Stimulated activated naive CD4-positive, alpha-beta T cell treated with Interleukin-2 at 50 U/mL for 16 hours (primary cell): ENCODE measurements around the gene HOXA1.

Experiments used
- DNase-seq: peaks from one replicate; lab custom pipeline; 2025; lab: John Stamatoyannopoulos, UW

The HOXA1 gene

GRCh38 chr7:27091941-27092818, 3.6 kb downstream of the HOXA1 start:
- DNase-seq, result no peak

GRCh38 chr7:27091105-27091504, 4.7 kb downstream of the HOXA1 start:
- DNase-seq, result no peak

GRCh38 chr7:27088002-27088922, 7.5 kb downstream of the HOXA1 start:
- no peak for DNase-seq

- no peak for DNase-seq
These were observed 12.2 kb downstream of the HOXA1 start for GRCh38 chr7:27083646-27084045.

- DNase-seq, result no peak
These were observed 13.6 kb downstream of the HOXA1 start for GRCh38 chr7:27082171-27082570.

GRCh38 chr7:27080844-27081436, 14.9 kb downstream of the HOXA1 start:
- no peak for DNase-seq

GRCh38 chr7:27079234-27079975, 16.4 kb downstream of the HOXA1 start:
- no peak for DNase-seq

GRCh38 chr7:27078616-27079233, 17.1 kb downstream of the HOXA1 start:
- DNase-seq, result no peak

- DNase-seq, result no peak
These were observed 22.7 kb downstream of the HOXA1 start for GRCh38 chr7:27073076-27073475.

GRCh38 chr7:27071622-27072390, 24.0 kb downstream of the HOXA1 start:
- DNase-seq, result no peak

GRCh38 chr7:27068259-27068658, 27.5 kb downstream of the HOXA1 start:
- no peak for DNase-seq

- no peak for DNase-seq
These were observed 29.7 kb downstream of the HOXA1 start for GRCh38 chr7:27066148-27066547.

GRCh38 chr7:27065709-27066108, 30.1 kb downstream of the HOXA1 start:
- DNase-seq, result no peak

GRCh38 chr7:27064661-27065060, 31.1 kb downstream of the HOXA1 start:
- no peak for DNase-seq

- DNase-seq, result no peak
These were observed 31.6 kb downstream of the HOXA1 start for GRCh38 chr7:27064159-27064558.

GRCh38 chr7:27062946-27063345, 32.9 kb downstream of the HOXA1 start:
- DNase-seq, result no peak

- DNase-seq, result no peak
These were observed 42.6 kb downstream of the HOXA1 start for GRCh38 chr7:27053153-27053552.

GRCh38 chr7:27051451-27051850, 44.3 kb downstream of the HOXA1 start:
- no peak for DNase-seq

GRCh38 chr7:27048438-27048837, 47.4 kb downstream of the HOXA1 start:
- DNase-seq, result no peak

GRCh38 chr7:27046854-27047549, 48.8 kb downstream of the HOXA1 start:
- DNase-seq, result no peak
